ENCODE measurements around the gene TUT1.

DNA sequence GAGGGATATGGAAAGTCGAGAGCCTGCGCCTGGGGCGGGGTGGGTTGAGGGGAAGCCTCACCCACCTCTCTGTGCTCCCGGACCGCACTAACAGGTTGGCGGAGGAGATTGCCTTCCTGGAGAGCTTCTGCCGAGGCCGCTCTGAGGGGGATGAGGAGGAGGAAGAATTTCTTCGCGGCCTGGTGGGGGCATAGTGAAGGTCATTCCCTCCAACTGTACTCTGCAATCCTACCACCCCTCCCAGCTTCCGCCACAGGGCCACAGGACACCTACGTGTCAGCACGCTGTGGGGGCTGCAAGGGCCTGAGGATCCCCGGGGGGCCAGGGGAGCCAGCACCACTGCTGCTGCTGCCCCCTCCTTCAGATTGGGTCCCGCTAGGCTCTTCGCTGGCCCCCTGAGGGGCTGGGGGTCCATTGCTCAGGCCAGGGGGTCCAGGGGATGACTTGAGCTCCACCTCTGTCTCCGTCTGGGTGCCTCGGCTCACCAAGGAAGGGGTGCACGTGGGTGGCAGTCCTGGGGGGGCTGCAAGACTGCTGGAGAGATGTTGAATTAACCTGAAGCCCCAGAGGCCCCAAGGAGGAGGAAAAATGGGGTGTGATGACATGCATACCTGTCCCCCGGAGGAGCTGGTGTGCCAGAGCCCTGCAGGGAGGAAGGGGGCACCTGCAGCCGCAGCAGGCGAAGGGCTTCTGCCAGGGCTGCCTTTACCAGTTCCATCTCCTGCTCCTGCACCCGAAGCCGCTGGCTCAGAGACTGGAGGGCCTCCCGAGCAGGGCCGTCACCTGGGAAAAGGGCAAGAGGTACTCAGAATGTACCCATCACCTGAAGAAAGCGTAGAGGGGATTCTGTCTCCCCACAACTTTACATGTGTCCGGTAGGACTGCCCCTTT, 19.7 kb upstream of the TUT1 start:
- TF ChIP-seq, protein P1, sequence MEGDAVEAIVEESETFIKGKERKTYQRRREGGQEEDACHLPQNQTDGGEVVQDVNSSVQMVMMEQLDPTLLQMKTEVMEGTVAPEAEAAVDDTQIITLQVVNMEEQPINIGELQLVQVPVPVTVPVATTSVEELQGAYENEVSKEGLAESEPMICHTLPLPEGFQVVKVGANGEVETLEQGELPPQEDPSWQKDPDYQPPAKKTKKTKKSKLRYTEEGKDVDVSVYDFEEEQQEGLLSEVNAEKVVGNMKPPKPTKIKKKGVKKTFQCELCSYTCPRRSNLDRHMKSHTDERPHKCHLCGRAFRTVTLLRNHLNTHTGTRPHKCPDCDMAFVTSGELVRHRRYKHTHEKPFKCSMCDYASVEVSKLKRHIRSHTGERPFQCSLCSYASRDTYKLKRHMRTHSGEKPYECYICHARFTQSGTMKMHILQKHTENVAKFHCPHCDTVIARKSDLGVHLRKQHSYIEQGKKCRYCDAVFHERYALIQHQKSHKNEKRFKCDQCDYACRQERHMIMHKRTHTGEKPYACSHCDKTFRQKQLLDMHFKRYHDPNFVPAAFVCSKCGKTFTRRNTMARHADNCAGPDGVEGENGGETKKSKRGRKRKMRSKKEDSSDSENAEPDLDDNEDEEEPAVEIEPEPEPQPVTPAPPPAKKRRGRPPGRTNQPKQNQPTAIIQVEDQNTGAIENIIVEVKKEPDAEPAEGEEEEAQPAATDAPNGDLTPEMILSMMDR (IDR thresholded peaks at IDR 0.05 in 4 of 5, conservative IDR thresholded peaks at IDR 0.05 in 1 of 5): no peak
- no peak for TF ChIP-seq POLR2A (IDR thresholded peaks at IDR 0.05)

Measured in gastrocnemius medialis (tissue), 4 donors.